Measurements from ENCODE around the gene LRP8.

GRCh38 chr1:53295726-53296116 lies 32.1 kb downstream of the LRP8 start:
- no peak for TF ChIP-seq POLR2A (IDR thresholded peaks at IDR 0.05; ENCODE audit: extremely low read depth, insufficient read length)
- no peak for TF ChIP-seq CTCF (IDR thresholded peaks at IDR 0.05; ENCODE audit: low read depth, low read length)
- no peak for TF ChIP-seq MYC (IDR thresholded peaks at IDR 0.05; ENCODE audit: low read depth, low read length)
- TF ChIP-seq MAX (IDR thresholded peaks at IDR 0.05; ENCODE audit: low read depth, low read length): no peak
